H1 (cell line): ENCODE measurements around the gene MAPK4. TPM values are rescaled to one million over a fixed set of nuclear protein-coding genes. Genes with fewer than 3 reads are reported as not detected.

Source experiments
- CTCF ChIA-PET: fragments of 300-600 bp; sonication (Branson Sonifier 250); formaldehyde crosslinking; loops from one replicate; lab custom pipeline; 2021; ENCODE audit not compliant: partially characterized antibody; lab: Charles Lee
- POLR2A ChIA-PET: fragments of 300-600 bp; sonication (Branson Sonifier 250); formaldehyde crosslinking; loops from one replicate; lab custom pipeline; 2021; ENCODE audit warnings: inconsistent platforms; ENCODE audit not compliant: partially characterized antibody; lab: Charles Lee
- DNase-seq, 2 experiments: peaks; one replicate each; pipeline versions ENCODE4 v3.0.0 to v3.0.0-alpha.2; 2010 to 2022; ENCODE audit warnings: low spot score in 2 of 2, low read depth in 1 of 2, mixed read lengths in 1 of 2
- FAIRE-seq: peaks from 2 replicates; lab custom pipeline; 2011; peaks lifted over from hg19 to GRCh38; lab: Jason Lieb, UNC
- H2AFZ ChIP-seq: 2 replicates; pipeline ENCODE4 v1.8.1; 2012; ENCODE audit warnings: low read length, inconsistent platforms
- H2AK5ac ChIP-seq: 2 replicates; pipeline ENCODE4 v1.6.1; 2013; ENCODE audit warnings: low read depth, low read length
- H2BK120ac ChIP-seq: replicated peaks from 2 replicates; pipeline ENCODE3; 2013; ENCODE audit warnings: low read depth, low read length, inconsistent platforms
- H2BK12ac ChIP-seq: 2 replicates; pipeline ENCODE4 v1.6.1; 2013; ENCODE audit warnings: low read depth, low read length
- H2BK15ac ChIP-seq: 2 replicates; pipeline ENCODE4 v1.6.1; 2013; ENCODE audit warnings: low read length
- H2BK20ac ChIP-seq: 2 replicates; pipeline ENCODE4 v1.6.1; 2013; ENCODE audit warnings: low read length
- H2BK5ac ChIP-seq: 2 replicates; pipeline ENCODE4 v1.6.1; 2013; ENCODE audit warnings: low read depth, low read length
- H3K14ac ChIP-seq: 2 replicates; pipeline ENCODE4 v1.6.1; 2013; ENCODE audit warnings: inconsistent platforms; ENCODE audit not compliant: insufficient read length
- H3K18ac ChIP-seq: 2 replicates; pipeline ENCODE4 v1.6.1; 2013; ENCODE audit warnings: low read length; ENCODE audit errors: extremely low read depth
- H3K23ac ChIP-seq: 2 replicates; pipeline ENCODE4 v1.6.1; 2013; ENCODE audit warnings: inconsistent platforms; ENCODE audit not compliant: insufficient read length
- H3K23me2 ChIP-seq: 2 replicates; pipeline ENCODE4 v1.6.1; 2013; ENCODE audit warnings: low read depth, low read length
- H3K27ac ChIP-seq: 2 replicates; pipeline ENCODE4 v1.6.1; 2011; ENCODE audit warnings: low read depth, low read length, inconsistent platforms
- H3K27me3 ChIP-seq, 4 experiments: replicated peaks in 1 of 4; 1 replicate in 1 of 4; 2 replicates in 3 of 4; pipeline versions ENCODE4 v1.6.1 to v1.8.1; 2011 to 2013; ENCODE audit warnings: low read length in 3 of 4, mild to moderate bottlenecking in 3 of 4, inconsistent platforms in 2 of 4, mixed read lengths in 2 of 4, moderate library complexity in 1 of 4; ENCODE audit not compliant: control insufficient read depth in 3 of 4, insufficient read depth in 3 of 4; ENCODE audit errors: extremely low read depth in 1 of 4
- H3K36me3 ChIP-seq, 4 experiments: 2 replicates each; pipeline versions ENCODE4 v1.6.1 to v1.8.1; 2011 to 2013; ENCODE audit warnings: mild to moderate bottlenecking in 4 of 4, low read length in 3 of 4, moderate library complexity in 2 of 4, control low read depth in 1 of 4, inconsistent platforms in 1 of 4; ENCODE audit not compliant: insufficient read depth in 4 of 4, control insufficient read depth in 2 of 4
- H3K4ac ChIP-seq: replicated peaks from 2 replicates; pipeline ENCODE3; 2013; ENCODE audit warnings: low read length, low read depth, mixed read lengths, inconsistent platforms; ENCODE audit not compliant: insufficient read length
- H3K4me1 ChIP-seq, 4 experiments: replicated peaks in 1 of 4; 1 replicate in 1 of 4; 2 replicates in 3 of 4; pipeline versions ENCODE4 v1.6.1 to v1.8.1; 2011 to 2013; ENCODE audit warnings: low read length in 3 of 4, inconsistent platforms in 2 of 4, mixed read lengths in 1 of 4; ENCODE audit not compliant: insufficient read depth in 4 of 4, control insufficient read depth in 3 of 4
- H3K4me2 ChIP-seq, 2 experiments: 2 replicates each; pipeline versions ENCODE4 v1.6.1 to v1.8.1; 2011 to 2013; ENCODE audit warnings: low read depth in 2 of 2, low read length in 2 of 2, control low read depth in 1 of 2, inconsistent platforms in 1 of 2, mild to moderate bottlenecking in 1 of 2; ENCODE audit not compliant: insufficient read depth in 1 of 2
- H3K4me3 ChIP-seq, 4 experiments: fragments of 200-600, 300-600 bp in 1 of 4; sonication (generic), shearing (Covaris generic), sonication (Bioruptor Twin) in 1 of 4; 2 replicates each; pipeline versions ENCODE4 v1.5.1 to v1.8.1; 2011 to 2016; ENCODE audit warnings: low read length in 4 of 4, low read depth in 3 of 4, control low read depth in 2 of 4, inconsistent platforms in 2 of 4, mild to moderate bottlenecking in 2 of 4, mixed read lengths in 1 of 4, moderate library complexity in 1 of 4; ENCODE audit not compliant: insufficient read depth in 2 of 4; ENCODE audit errors: extremely low read depth in 1 of 4
- H3K56ac ChIP-seq: replicated peaks from 2 replicates; pipeline ENCODE3; 2013; ENCODE audit warnings: low read depth, mild to moderate bottlenecking, mixed read lengths, low read length, inconsistent platforms; ENCODE audit not compliant: insufficient read length
- H3K79me1 ChIP-seq: 2 replicates; pipeline ENCODE4 v1.6.1; 2013; ENCODE audit warnings: low read depth, low read length, control low read depth
- H3K79me2 ChIP-seq, 2 experiments: 2 replicates each; pipeline versions ENCODE4 v1.6.1 to v1.8.1; 2012 to 2013; ENCODE audit warnings: low read length in 2 of 2, mild to moderate bottlenecking in 2 of 2, inconsistent platforms in 1 of 2; ENCODE audit not compliant: insufficient read depth in 2 of 2, control insufficient read depth in 1 of 2
- H3K9ac ChIP-seq, 4 experiments: replicated peaks in 1 of 4; 1 replicate in 1 of 4; 2 replicates in 3 of 4; pipeline versions ENCODE4 v1.6.1 to v1.8.1; 2011 to 2013; ENCODE audit warnings: low read depth in 3 of 4, low read length in 3 of 4, control low read depth in 2 of 4, mild to moderate bottlenecking in 2 of 4, moderate library complexity in 2 of 4, inconsistent platforms in 1 of 4; ENCODE audit errors: extremely low read depth in 1 of 4
- H3K9me3 ChIP-seq, 2 experiments: 2 replicates each; pipeline versions ENCODE4 v1.6.1 to v1.8.1; 2012 to 2013; ENCODE audit warnings: mild to moderate bottlenecking in 2 of 2, moderate library complexity in 2 of 2, control low read depth in 1 of 2, inconsistent platforms in 1 of 2, low read depth in 1 of 2, low read length in 1 of 2, mixed read lengths in 1 of 2; ENCODE audit not compliant: insufficient read depth in 2 of 2
- H4K20me1 ChIP-seq, 2 experiments: replicated peaks in 1 of 2; 2 replicates each; pipeline versions ENCODE3 to v1.8.1; 2011 to 2013; ENCODE audit warnings: inconsistent platforms in 2 of 2, low read length in 2 of 2, mild to moderate bottlenecking in 1 of 2; ENCODE audit not compliant: insufficient read depth in 2 of 2, control insufficient read depth in 1 of 2
- H4K5ac ChIP-seq: 2 replicates; pipeline ENCODE4 v1.6.1; 2013; ENCODE audit warnings: low read length, low read depth, mixed read lengths, inconsistent platforms; ENCODE audit not compliant: insufficient read length
- H4K8ac ChIP-seq: 2 replicates; pipeline ENCODE4 v1.8.0; 2013; ENCODE audit warnings: mild to moderate bottlenecking, moderate library complexity, low read length, inconsistent platforms; ENCODE audit not compliant: insufficient read depth; ENCODE audit errors: extremely low read depth
- H4K91ac ChIP-seq: replicated peaks from 2 replicates; pipeline ENCODE3; 2013; ENCODE audit warnings: low read length, mixed read lengths, inconsistent platforms; ENCODE audit not compliant: insufficient read length
- BCL11A ChIP-seq, 2 experiments: IDR thresholded peaks; one replicate each; pipeline ENCODE4 v1.6.1; 2011; ENCODE audit warnings: low read depth in 2 of 2, low read length in 2 of 2, mild to moderate bottlenecking in 2 of 2
- CTBP2 ChIP-seq: IDR thresholded peaks from 2 replicates; pipeline ENCODE4 v1.7.0; 2011; ENCODE audit warnings: borderline replicate concordance, mild to moderate bottlenecking, moderate library complexity, mixed read lengths, low read length; ENCODE audit not compliant: insufficient read depth, insufficient read length
- RAD21 ChIP-seq, 2 experiments: IDR thresholded peaks in 1 of 2; conservative IDR thresholded peaks in 1 of 2; 2 replicates each; pipeline ENCODE4 v1.6.1; 2011; ENCODE audit warnings: low read depth in 2 of 2, low read length in 2 of 2, improper control_type of control experiment in 1 of 2, inconsistent platforms in 1 of 2, mild to moderate bottlenecking in 1 of 2, moderate library complexity in 1 of 2
- TAF1 ChIP-seq: IDR thresholded peaks from 2 replicates; pipeline ENCODE4 v1.6.1; 2011; ENCODE audit warnings: mild to moderate bottlenecking, low read depth, low read length
- TAF7 ChIP-seq: optimal IDR thresholded peaks from 2 replicates; pipeline ENCODE3; 2011; ENCODE audit warnings: low read depth, mild to moderate bottlenecking, inconsistent platforms, low read length, moderate library complexity, borderline replicate concordance
- WGBS, 2 experiments: shearing (Covaris generic) in 1 of 2; methylation state at CpG; one replicate each; pipeline versions ENCODE4 v1.1.6 to v1.1.7; 2013 to 2015; ENCODE audit warnings: low lambda C conversion rate in 2 of 2, mixed read lengths in 2 of 2, inconsistent platforms in 1 of 2, low coverage in 1 of 2, missing lambda C conversion rate in 1 of 2; ENCODE audit not compliant: insufficient replicate concordance in 2 of 2, insufficient coverage in 1 of 2, insufficient read length in 1 of 2; ENCODE audit errors: extremely low coverage in 1 of 2, missing lambda C conversion rate in 1 of 2; 5-methylcytosine and 5-hydroxymethylcytosine counted together
- polyA plus RNA-seq, 7 experiments: library from polyadenylated mRNA; depleted of rRNA in 3 of 7; stranded (reverse) in 5 of 7; unstranded in 2 of 7; fragments of >200 nt in 5 of 7; fragments of 200-250 nt in 2 of 7; gene quantifications; 1 replicate in 5 of 7; 2 replicates in 1 of 7; 4 replicates in 1 of 7; pipeline versions ENCODE4 v1.2.1 to v1.2.3, GENCODE V29; 2011 to 2013; ENCODE audit warnings: missing spikeins in 2 of 7, mixed read lengths in 2 of 7
- total RNA-seq: library from RNA; stranded (reverse); fragmentation: NEBNext Ultra II Directional; extraction: Animal tissue kit (Norgen Biotek cat#: 25700); gene quantifications from 2 replicates; pipeline ENCODE4 v1.2.1, GENCODE V29; 2021

MAPK4 gene
- total and polyA plus RNA-seq, 2 of the 8 experiments (the other 6 are each of a cell fraction or from before 2014, with no cell fraction given) = 3.2 to 3.7 TPM

DNA sequence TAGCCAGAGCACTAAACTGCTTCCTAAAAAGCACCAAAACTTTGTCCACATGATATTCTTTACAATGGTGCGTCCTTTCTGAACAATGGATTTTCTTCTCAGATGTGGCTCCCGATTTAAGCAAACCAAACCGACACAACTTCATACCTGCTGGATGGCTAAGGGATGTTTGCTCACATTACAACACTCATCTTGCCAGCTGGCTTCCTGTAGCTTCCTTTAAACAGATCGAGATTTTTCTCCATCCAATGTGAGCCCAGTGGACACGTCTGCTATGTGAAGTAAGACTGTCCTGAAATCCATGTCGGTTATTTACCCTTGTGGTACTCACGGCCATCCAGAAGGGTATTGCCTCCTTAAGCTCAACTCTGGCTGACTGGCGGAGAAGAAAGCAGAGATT is 126.5 kb downstream of the MAPK4 start:
- Histone ChIP-seq H3K4me3 (no peak overlapping the region), H3K4me1 (no peaks in the 10 kb centered on the region), H4K5ac (no peak overlapping the region), H2BK12ac (no peak overlapping the region), H2BK15ac (no peak overlapping the region), H3K23me2 (no peaks in the 10 kb centered on the region), H3K56ac (no peak overlapping the region), H3K27me3 (no peaks in the 10 kb centered on the region), H3K18ac (no peak overlapping the region), H3K4me2 (no peak overlapping the region), H2AK5ac (no peak overlapping the region), H4K8ac (no peak overlapping the region), H3K36me3 (no peaks in the 10 kb centered on the region), H4K91ac (no peak overlapping the region), H2BK120ac (no peak overlapping the region), H3K27ac (no peak overlapping the region), H3K4ac (no peak overlapping the region), H3K9me3 (peaks cover 0 to 2% of the 10 kb centered on the region in 2 experiments; a peak in 1 of 4 replicates), H3K79me2 (no peaks in the 10 kb centered on the region), H3K79me1 (no peaks in the 10 kb centered on the region), H3K23ac (no peak overlapping the region), H2BK5ac (no peak overlapping the region), H2BK20ac (no peak overlapping the region), H2AFZ (no peak overlapping the region), H3K9ac (no peak overlapping the region), H4K20me1 (no peaks in the 10 kb centered on the region), H3K14ac (no peak overlapping the region)
- ChIA-PET POLR2A (no interaction called here), CTCF (interaction anchor here (0.6 to 1.5 kb wide), 6 partner anchors 10 to 101 kb away, joined by 3 to 5 read pairs (median 4); no protein-coding TSS in a partner anchor)
- TF ChIP-seq BCL11A (IDR thresholded peaks at IDR 0.05; ENCODE audit: low read depth in 2 of 2, low read length in 2 of 2) (no peak), CTBP2 (no peak), TAF1 (no peak), TAF7 (no peak), RAD21 (IDR thresholded peaks at IDR 0.05 in 1 of 2, conservative IDR thresholded peaks at IDR 0.05 in 1 of 2; ENCODE audit: low read depth in 2 of 2, low read length in 2 of 2) (no peak)
- 85% methylated on average over 8 of the region's 8 CpGs; no CpG with 5 or more reads in 1 of the 2 experiments for WGBS, 2 experiments
- FAIRE-seq (no peak), DNase-seq (no peak)
